Spleen (tissue), 11 donors: ENCODE measurements around the gene MZT2B. TPM values are rescaled to one million over a fixed set of nuclear protein-coding genes. Genes with fewer than 3 reads are reported as not detected.
"Not testable (repeated sequence)": the region's sequence is repeated elsewhere in the genome, so short reads cannot be mapped to it uniquely, and the experiment has no call there.

ENCODE experiments used
- DNase-seq: peaks from one replicate; pipeline ENCODE4 v3.0.0-alpha.2; 2020
- H3K27ac ChIP-seq, 8 donors: fragments of 200-600 bp; sonication (generic) in 7 of 8; 1 replicate in 4 of 8; 2 replicates in 4 of 8; pipeline versions ENCODE4 v1.5.0 to v1.8.0; 2016 to 2021; ENCODE audit warnings: inconsistent platforms in 4 of 8, mild to moderate bottlenecking in 4 of 8, moderate library complexity in 1 of 8
- H3K27me3 ChIP-seq, 7 donors: fragments of 200-600 bp; sonication (generic) in 6 of 7; replicated peaks in 1 of 7; 1 replicate in 4 of 7; 2 replicates in 3 of 7; pipeline versions ENCODE4 v1.5.0 to v1.8.0; 2016 to 2021; ENCODE audit warnings: inconsistent platforms in 3 of 7, mild to moderate bottlenecking in 1 of 7
- H3K36me3 ChIP-seq, 6 donors: fragments of 200-600 bp; sonication (generic) in 5 of 6; 1 replicate in 4 of 6; 2 replicates in 2 of 6; pipeline versions ENCODE4 v1.5.0 to v1.8.0; 2016 to 2021; ENCODE audit warnings: inconsistent platforms in 2 of 6
- H3K4me1 ChIP-seq, 6 donors: fragments of 200-600 bp; sonication (generic) in 5 of 6; 1 replicate in 3 of 6; 2 replicates in 3 of 6; pipeline versions ENCODE4 v1.5.0 to v1.8.0; 2016 to 2021; ENCODE audit warnings: inconsistent platforms in 3 of 6
- H3K4me3 ChIP-seq, 8 donors: fragments of 200-600 bp; sonication (generic) in 7 of 8; 1 replicate in 4 of 8; 2 replicates in 4 of 8; pipeline versions ENCODE4 v1.5.0 to v1.8.0; 2016 to 2021; ENCODE audit warnings: inconsistent platforms in 4 of 8, mild to moderate bottlenecking in 4 of 8, moderate library complexity in 2 of 8
- H3K9me3 ChIP-seq, 8 donors: fragments of 200-600 bp; sonication (generic) in 7 of 8; 1 replicate in 4 of 8; 2 replicates in 4 of 8; pipeline versions ENCODE4 v1.5.0 to v1.8.0; 2016 to 2021; ENCODE audit warnings: inconsistent platforms in 4 of 8
- CTCF ChIP-seq, 11 experiments: fragments of 200-600 bp in 7 of 11; fragments of 450-650 bp in 4 of 11; sonication (generic) in 4 of 11; IDR thresholded peaks in 8 of 11; conservative IDR thresholded peaks in 3 of 11; 1 replicate in 7 of 11; 2 replicates in 4 of 11; pipeline versions ENCODE4 v1.4.0 to v1.8.0; 2016 to 2021; ENCODE audit warnings: antibody characterized with exemption in 11 of 11, inconsistent platforms in 4 of 11, mild to moderate bottlenecking in 1 of 11
- POLR2A ChIP-seq, 3 donors: fragments of 450-650 bp; IDR thresholded peaks; one replicate each; pipeline ENCODE4 v1.5.1; 2017; ENCODE audit warnings: antibody characterized with exemption in 3 of 3, mild to moderate bottlenecking in 1 of 3
- POLR2AphosphoS5 ChIP-seq, 3 donors: sonication (generic); formaldehyde crosslinking; IDR thresholded peaks; one replicate each; pipeline ENCODE4 v1.5.1; 2017; ENCODE audit warnings: antibody characterized with exemption in 3 of 3
- WGBS, 5 donors: extraction: QIAGEN DNeasy Blood & Tissue Kit in 3 of 5; methylation state at CpG; one replicate each; pipeline versions ENCODE4 v1.1.5 to v1.1.7; 2013 to 2018; 5-methylcytosine and 5-hydroxymethylcytosine counted together
- intact Hi-C: fragments of 100-400 bp; cut with DNase I; formaldehyde crosslinking; loops from one replicate; pipeline ENCODE4 v1.15.0; 2023; ENCODE audit warnings: low total_unique reads
- polyA plus RNA-seq, 3 donors: library from polyadenylated mRNA; stranded (reverse); fragments of 200-250 nt; gene quantifications; one replicate each; pipeline ENCODE4 v1.2.1, GENCODE V29; 2013
- total RNA-seq, 7 donors: library from RNA; depleted of rRNA in 3 of 7; stranded (reverse); fragments of >200 nt in 3 of 7; fragmentation: NEBNext Ultra II Directional in 4 of 7; extraction: Animal tissue kit (Norgen Biotek cat#: 25700) in 4 of 7; gene quantifications; one replicate each; pipeline versions ENCODE4 v1.1.0 to v1.2.1, GENCODE V29; 2016 to 2021
- donor health status: healthy with polysubstance abuse.
- donor health status: DM: no; HTN: no; CAD: no; lungs with moderate emphysema.
- donor health status: DM: no; HTN: no; CAD: no.
- donor health status: Bipolar disorder and iron deficiency.
- donor health status: healthy.
- donor health status: DM: no; HTN: no; CAD: no.
- donor health status: DM: yes; HTN: yes; CAD: no.

Gene MZT2B
- total and polyA plus RNA-seq, 10 donors = 37.9 to 308 (median 120) TPM

GRCh38 chr2:130190237-130190636 is 8.2 kb downstream of the MZT2B start:
- Histone ChIP-seq H3K27me3 (no peaks in the 10 kb centered on the region), H3K4me1 (no peaks in the 10 kb centered on the region), H3K36me3 (peaks cover 0 to 38% (median 7%) of the 10 kb centered on the region in 6 donors), H3K4me3 (no peak overlapping the region), H3K9me3 (no peaks in the 10 kb centered on the region), H3K27ac (no peak overlapping the region)
- TF ChIP-seq CTCF (IDR thresholded peaks at IDR 0.05 in 8 of 11, conservative IDR thresholded peaks at IDR 0.05 in 3 of 11) (no peak), POLR2AphosphoS5 (IDR thresholded peaks at IDR 0.05) (peak in 1 of 3 donors; percentile 18), POLR2A (IDR thresholded peaks at IDR 0.05) (no peak)
- WGBS, 5 donors = 89 to 98% (median 92%) methylated on average over 3 to 15 of the region's 15 CpGs
- DNase-seq = peak; percentile 62
- intact Hi-C loops = no loop called here

GRCh38 chr2:130191319-130191718 is 9.3 kb downstream of the MZT2B start:
- WGBS, 5 donors = 88 to 95% (median 93%) methylated on average over 6 of the region's 6 CpGs
- H3K4me1 ChIP-seq, H3K27ac ChIP-seq, intact Hi-C loops, DNase-seq, H3K4me3 ChIP-seq, H3K27me3 ChIP-seq, H3K9me3 ChIP-seq: not testable (repeated sequence)
- H3K36me3 ChIP-seq = peaks cover 0 to 34% (median 7%) of the 10 kb centered on the region in 6 donors

GRCh38 chr2:130192451-130192850 is 10.4 kb downstream of the MZT2B start:
- 72 to 100% (median 74%) methylated on average over 1 to 3 of the region's 3 CpGs for WGBS, 5 donors
- intact Hi-C loops, H3K27me3 ChIP-seq, H3K4me1 ChIP-seq, H3K27ac ChIP-seq, H3K9me3 ChIP-seq, H3K4me3 ChIP-seq: not testable (repeated sequence)
- peaks cover 0 to 31% (median 7%) of the 10 kb centered on the region in 6 donors for H3K36me3 ChIP-seq
- peak; percentile 49 for DNase-seq

- H3K4me1 ChIP-seq, H3K9me3 ChIP-seq, intact Hi-C loops, H3K27me3 ChIP-seq, H3K4me3 ChIP-seq, H3K27ac ChIP-seq: not testable (repeated sequence)
- peaks cover 0 to 22% (median 7%) of the 10 kb centered on the region in 6 donors for H3K36me3 ChIP-seq
- 80 to 98% (median 89%) methylated on average over 7 to 22 of the region's 22 CpGs for WGBS, 5 donors
- peak; percentile 51 for DNase-seq
These were observed 11.8 kb downstream of the MZT2B start for GRCh38 chr2:130193824-130194223.

- DNase-seq, H3K4me1 ChIP-seq, H3K9me3 ChIP-seq, H3K27me3 ChIP-seq, H3K27ac ChIP-seq, intact Hi-C loops, H3K4me3 ChIP-seq: not testable (repeated sequence)
- 77 to 85% (median 82%) methylated on average over 7 to 9 of the region's 9 CpGs for WGBS, 5 donors
- H3K36me3 ChIP-seq = peaks cover 0 to 18% (median 6%) of the 10 kb centered on the region in 6 donors
These were observed 13.1 kb downstream of the MZT2B start for GRCh38 chr2:130195089-130195635.

GRCh38 chr2:130196052-130196451 is 14.0 kb downstream of the MZT2B start:
- H3K36me3 ChIP-seq, intact Hi-C loops, H3K9me3 ChIP-seq, H3K4me1 ChIP-seq, DNase-seq, H3K27me3 ChIP-seq, H3K4me3 ChIP-seq, H3K27ac ChIP-seq: not testable (repeated sequence)
- WGBS, 5 donors = 87 to 94% (median 91%) methylated on average over 7 to 11 of the region's 13 CpGs

GRCh38 chr2:130198343-130198742 is 16.3 kb downstream of the MZT2B start, which contains the start of gene TUBA3E:
TUBA3E (minus strand) TSS chr2:130198439; CDS start chr2:130198360, 79 bp downstream.
- Histone ChIP-seq H3K27me3 (no peaks in the 10 kb centered on the region), H3K36me3 (no peaks in the 10 kb centered on the region), H3K9me3 (no peaks in the 10 kb centered on the region), H3K4me3 (no peak within 1 kb of the TSS), H3K27ac (no peak within 1 kb of the TSS), H3K4me1 (no peaks in the 10 kb centered on the region)
- intact Hi-C loops = no loop called here
- DNase-seq = no peak
- TF ChIP-seq POLR2AphosphoS5 (IDR thresholded peaks at IDR 0.05) = no peak
- TF ChIP-seq POLR2A (IDR thresholded peaks at IDR 0.05) = no peak
- TF ChIP-seq CTCF (IDR thresholded peaks at IDR 0.05 in 8 of 11, conservative IDR thresholded peaks at IDR 0.05 in 3 of 11) = no peak
- WGBS, 5 donors = 92 to 100% (median 97%) methylated on average over 5 to 26 of the region's 26 CpGs

- H3K9me3 ChIP-seq, H3K27ac ChIP-seq, H3K36me3 ChIP-seq, intact Hi-C loops, H3K4me3 ChIP-seq, H3K27me3 ChIP-seq, H3K4me1 ChIP-seq, DNase-seq: not testable (repeated sequence)
- 47 to 77% (median 49%) methylated on average over 4 of the region's 7 CpGs; no CpG with 5 or more reads in 2 of the 5 donors for WGBS, 5 donors
These were observed 20.5 kb downstream of the MZT2B start for GRCh38 chr2:130202518-130202917.

GRCh38 chr2:130203150-130203549 is 21.1 kb downstream of the MZT2B start:
- WGBS, 5 donors = 75 to 84% (median 81%) methylated on average over 1 to 3 of the region's 3 CpGs
- H3K36me3 ChIP-seq, intact Hi-C loops, H3K4me3 ChIP-seq, DNase-seq, H3K27ac ChIP-seq, H3K4me1 ChIP-seq, H3K9me3 ChIP-seq, H3K27me3 ChIP-seq: not testable (repeated sequence)
